ENCODE data around the gene OPN1LW. TPM values are rescaled to one million over a fixed set of nuclear protein-coding genes. Genes with fewer than 3 reads are reported as not detected.

Gene OPN1LW
- not detected in 2 replicates for total RNA-seq

DNA sequence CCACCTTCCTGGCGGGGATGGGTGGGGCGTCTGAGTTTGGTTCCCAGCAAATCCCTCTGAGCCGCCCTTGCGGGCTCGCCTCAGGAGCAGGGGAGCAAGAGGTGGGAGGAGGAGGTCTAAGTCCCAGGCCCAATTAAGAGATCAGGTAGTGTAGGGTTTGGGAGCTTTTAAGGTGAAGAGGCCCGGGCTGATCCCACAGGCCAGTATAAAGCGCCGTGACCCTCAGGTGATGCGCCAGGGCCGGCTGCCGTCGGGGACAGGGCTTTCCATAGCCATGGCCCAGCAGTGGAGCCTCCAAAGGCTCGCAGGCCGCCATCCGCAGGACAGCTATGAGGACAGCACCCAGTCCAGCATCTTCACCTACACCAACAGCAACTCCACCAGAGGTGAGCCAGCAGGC is at the start of gene OPN1LW:
TSS of gene OPN1LW (plus strand) at position 234 of the 400 bp plus-strand sequence. CDS start at position 275, 41 bp downstream.

DNA sequence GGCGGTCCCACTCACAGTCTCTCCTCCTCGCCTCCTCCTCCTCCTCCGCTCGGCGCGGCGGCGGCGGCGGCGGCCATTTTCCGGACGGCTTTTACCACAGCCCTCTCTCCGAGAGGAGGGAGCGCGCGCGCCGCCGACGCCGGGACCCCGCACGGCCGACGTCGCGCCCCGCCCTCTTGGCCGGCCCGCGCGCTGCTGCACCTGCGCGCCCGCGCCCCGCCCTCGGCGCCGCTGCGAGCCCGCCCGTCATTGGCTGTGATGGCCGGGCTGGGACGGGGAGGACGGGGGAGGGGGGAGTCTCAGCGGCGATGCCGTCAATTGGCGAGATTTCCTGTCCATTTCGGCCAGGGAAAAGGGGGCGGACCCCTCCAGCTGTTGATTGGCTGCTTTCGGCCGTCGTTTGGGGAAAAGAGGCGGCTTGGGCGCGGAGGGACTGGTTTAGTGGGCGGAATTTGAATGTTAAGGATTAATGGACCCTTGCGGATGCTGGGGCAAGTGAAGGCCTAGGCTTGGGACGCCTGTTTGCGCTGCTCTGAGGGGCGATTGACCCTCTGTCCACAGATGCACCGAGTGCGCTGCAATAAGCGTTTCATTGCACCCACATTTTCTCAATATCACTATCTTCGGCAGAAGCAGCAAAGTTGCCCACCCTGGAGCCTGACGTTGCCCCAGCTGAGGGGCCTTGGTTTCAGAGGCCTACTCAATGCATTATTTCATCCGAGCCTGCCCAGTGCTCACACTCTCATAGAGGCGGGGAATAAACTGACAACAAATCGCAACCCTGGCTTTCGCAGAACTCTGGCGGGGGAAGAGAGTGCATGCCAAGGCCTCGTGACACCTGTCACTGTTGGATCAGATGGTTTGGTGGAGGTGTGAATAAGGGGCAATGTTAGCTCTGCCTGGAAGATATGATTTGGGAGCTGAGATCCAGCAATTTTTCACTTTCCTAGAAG is 46.2 kb upstream of the OPN1LW start, which contains the start of gene MECP2:
TSS of gene MECP2 (minus strand) at position 129 of the 953 bp plus-strand sequence.

DNA sequence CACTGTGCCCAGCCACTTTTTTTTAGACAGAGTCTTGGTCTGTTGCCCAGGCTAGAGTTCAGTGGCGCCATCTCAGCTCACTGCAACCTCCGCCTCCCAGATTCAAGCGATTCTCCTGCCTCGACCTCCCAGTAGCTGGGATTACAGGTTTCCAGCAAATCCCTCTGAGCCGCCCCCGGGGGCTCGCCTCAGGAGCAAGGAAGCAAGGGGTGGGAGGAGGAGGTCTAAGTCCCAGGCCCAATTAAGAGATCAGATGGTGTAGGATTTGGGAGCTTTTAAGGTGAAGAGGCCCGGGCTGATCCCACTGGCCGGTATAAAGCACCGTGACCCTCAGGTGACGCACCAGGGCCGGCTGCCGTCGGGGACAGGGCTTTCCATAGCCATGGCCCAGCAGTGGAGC is 38.3 kb downstream of the OPN1LW start, which contains the start of gene OPN1MW:
TSS of gene OPN1MW (plus strand) at position 301 of the 400 bp plus-strand sequence. CDS start at position 383, 82 bp downstream.

Other genes with a start within 250 kb of the OPN1LW start
- not detected in 2 replicates for gene AVPR2, start 239.6 kb upstream of the OPN1LW start, total RNA-seq
- 1.1 and 1.2 TPM in 2 replicates for gene ARHGAP4, start 218.0 kb upstream of the OPN1LW start, total RNA-seq
- gene NAA10, start 209.2 kb upstream of the OPN1LW start, total RNA-seq: 42.7 and 52.8 TPM in 2 replicates
- gene RENBP, start 199.6 kb upstream of the OPN1LW start, total RNA-seq: 18.8 and 20.8 TPM in 2 replicates
- 11.8 and 12.7 TPM in 2 replicates for gene HCFC1, start 172.4 kb upstream of the OPN1LW start, total RNA-seq
- gene TMEM187, start 171.5 kb upstream of the OPN1LW start, total RNA-seq: 6.4 and 7.3 TPM in 2 replicates
- 59.7 and 63.7 TPM in 2 replicates for gene IRAK1, start 124.3 kb upstream of the OPN1LW start, total RNA-seq
- gene MECP2, start 46.5 kb upstream of the OPN1LW start, total RNA-seq: 18.0 and 29.0 TPM in 2 replicates
- not detected in 2 replicates for gene OPN1MW, start 38.4 kb downstream of the OPN1LW start, total RNA-seq
- gene OPN1MW2, start 75.5 kb downstream of the OPN1LW start, total RNA-seq: not detected in 2 replicates
- gene OPN1MW3, start 113.3 kb downstream of the OPN1LW start, total RNA-seq: not detected in 2 replicates
- not detected in 2 replicates for gene TEX28, start 150.9 kb downstream of the OPN1LW start, total RNA-seq
- not detected in 2 replicates for gene TKTL1, start 151.6 kb downstream of the OPN1LW start, total RNA-seq
- 2,321 and 2,651 TPM in 2 replicates for gene FLNA, start 230.4 kb downstream of the OPN1LW start, total RNA-seq
- gene EMD, start 235.1 kb downstream of the OPN1LW start, total RNA-seq: 24.4 and 27.7 TPM in 2 replicates